AML-193 (cell line): ENCODE measurements around the gene HRK.

Experiments
- DNase-seq, 2 experiments: peaks; one replicate each; lab custom pipeline; 2025; lab: John Stamatoyannopoulos, UW

Gene HRK

DNA sequence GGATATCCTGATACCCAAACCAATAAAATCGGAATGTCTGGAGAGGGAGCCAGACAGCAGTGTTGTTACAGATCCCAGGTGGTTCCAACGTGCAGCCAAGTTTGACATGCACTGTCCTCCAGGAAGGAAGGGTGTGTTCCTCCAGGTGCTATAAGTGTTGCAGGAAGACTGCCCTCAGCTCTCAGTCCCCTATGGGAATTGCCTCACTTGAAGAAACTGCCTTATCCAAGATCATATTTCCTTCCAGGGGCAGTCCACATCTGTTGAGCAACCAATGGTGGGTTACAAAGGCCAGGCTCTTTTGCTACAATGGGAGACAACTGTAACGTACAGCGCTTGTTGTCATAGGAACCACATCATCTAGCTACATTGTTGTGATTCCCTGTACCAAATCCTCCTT, 16.2 kb upstream of the HRK start:
- DNase-seq = no peak

GRCh38 chr12:116896411-116896924, 15.2 kb upstream of the HRK start:
- no peak for DNase-seq

DNA sequence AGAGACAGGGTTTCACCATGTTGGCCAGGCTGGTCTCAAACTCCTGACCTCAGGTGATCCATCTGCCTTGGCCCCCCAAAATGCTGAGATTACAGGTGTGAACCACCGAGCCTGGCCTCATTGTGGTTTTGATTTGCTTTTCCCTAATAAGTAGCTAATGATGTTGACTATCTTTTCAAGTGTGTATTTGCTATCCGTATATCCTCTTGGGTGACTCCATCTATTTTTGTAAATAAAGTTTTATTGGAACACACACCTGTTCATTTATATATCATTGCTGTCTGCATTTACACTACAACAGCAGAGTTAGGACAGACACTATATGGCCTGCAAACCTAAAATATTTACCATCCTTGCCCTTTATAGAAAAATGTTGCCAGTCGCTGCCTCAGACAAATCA, 13.7 kb upstream of the HRK start:
- DNase-seq = no peak

- no peak for DNase-seq
These were observed 11.3 kb upstream of the HRK start for GRCh38 chr12:116892349-116893140.

DNA sequence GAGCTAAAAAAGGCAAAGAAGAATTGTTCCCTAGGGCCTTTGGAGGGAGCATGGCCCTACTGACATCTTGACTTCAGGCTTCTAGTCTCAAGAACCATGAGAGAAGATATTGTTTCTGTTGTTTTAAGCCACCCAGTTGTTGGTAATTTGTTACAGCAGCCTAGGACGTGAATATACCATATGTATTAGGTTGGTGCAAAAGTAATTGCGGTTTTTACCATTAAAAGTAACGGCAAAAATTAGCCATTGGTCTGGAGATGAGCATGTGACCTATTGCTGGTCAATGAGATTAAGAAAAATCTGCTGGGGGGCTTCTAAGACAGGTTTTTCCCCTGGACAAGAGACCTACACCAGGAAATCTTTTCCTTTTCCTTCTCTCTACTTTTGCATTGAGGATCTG, 9.8 kb upstream of the HRK start:
- DNase-seq = no peak

DNA sequence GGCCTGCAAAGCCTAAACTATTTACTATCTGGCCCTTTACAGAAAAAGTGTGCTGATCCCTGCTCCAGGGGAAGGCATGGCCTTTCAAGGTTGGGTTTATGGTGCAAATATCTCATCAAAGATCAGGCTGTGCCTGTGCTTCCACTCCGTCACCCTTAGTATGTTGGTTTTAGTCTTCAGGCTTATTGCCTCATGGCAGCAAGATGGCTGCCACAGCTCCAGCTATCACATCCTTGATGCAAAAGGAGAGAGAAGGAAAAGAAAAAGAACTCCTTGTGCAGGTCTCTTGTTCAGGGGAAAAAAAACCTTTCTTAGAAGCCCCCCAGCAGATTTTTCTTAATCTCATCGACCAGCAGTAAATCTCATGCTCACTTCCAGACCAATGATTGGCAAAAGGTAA, 9.1 kb upstream of the HRK start:
- DNase-seq = no peak

DNA sequence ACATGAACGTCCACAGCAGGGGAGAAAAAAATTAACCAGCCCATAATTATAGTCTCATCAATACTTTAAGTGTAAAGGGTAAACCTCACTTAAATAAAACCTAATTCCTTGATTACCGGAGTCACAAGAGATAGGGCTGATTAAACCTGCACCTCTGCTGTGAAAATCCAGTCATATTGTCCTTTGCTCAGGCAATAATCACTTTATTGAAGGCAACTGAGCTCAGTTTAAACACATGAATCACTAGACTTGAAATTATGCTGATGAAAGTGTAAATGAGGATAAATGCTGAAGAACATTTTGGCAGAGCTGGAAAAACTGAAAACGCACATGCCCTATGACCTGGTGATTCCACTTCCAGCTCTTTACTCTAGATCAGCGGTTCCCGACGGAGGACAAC, 6.7 kb upstream of the HRK start:
- no peak for DNase-seq

DNA sequence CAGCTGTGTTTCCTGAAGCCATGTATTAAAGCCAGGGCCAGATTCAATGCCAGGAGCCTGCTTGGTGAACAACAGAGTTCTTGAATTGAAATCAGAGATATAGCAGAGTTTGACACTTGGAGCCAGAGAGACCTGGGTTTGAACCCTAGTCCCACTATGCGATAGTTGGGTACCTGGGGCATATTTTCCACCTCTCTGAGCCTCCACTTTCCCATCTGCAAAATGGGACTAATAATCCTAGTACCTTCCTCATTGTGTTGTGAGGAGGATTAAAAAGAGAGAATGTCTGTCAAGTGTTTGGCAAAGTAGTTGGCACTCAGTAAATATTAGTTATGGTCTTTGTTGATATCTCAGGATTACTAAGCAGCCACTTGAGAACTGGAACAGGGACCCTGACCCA, 6.0 kb upstream of the HRK start:
- DNase-seq = no peak

- peak; percentile 43 to 52 for DNase-seq
These were observed 4.2 kb upstream of the HRK start for GRCh38 chr12:116885491-116885890.

DNA sequence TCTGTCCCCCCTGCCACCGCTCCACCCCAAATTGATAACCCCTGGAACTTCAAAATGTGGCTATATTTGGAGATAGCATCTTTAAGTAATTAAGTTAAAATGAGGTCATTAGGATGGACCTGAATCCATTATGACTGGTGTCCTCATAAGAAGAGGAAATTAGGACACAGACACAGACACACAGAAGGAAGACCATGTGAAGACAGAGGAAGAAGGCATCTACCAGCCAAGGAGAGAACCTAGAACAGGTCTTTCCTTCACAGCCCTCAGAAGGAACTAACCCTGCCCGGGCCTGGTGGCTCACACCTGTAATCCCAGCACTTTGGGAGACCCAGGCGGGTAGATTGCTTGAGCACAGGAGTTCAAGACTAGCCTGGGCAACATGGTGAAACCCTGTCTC, 3.6 kb upstream of the HRK start:
- peak; percentile 12 to 22 for DNase-seq

DNA sequence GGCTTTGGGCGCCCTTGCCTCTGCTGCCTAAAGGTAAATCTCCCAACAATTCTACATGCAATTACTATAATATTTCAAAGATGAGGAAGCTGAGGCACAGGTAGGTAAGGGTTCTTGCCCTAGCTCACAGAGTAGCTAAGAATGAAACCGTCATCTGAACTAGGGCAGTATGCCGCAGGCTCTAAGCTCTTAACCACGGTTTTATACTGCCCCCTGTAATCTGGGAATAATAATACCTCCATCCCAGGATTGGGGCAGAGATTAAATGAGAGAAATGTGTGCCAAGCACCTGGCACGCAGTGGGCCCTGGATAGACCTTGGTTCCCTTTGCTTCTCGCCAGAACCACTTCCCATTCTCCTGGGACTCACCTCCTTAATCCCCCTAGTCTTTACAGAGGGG, 1.5 kb upstream of the HRK start:
- no peak for DNase-seq

GRCh38 chr12:116881877-116882507, 751 bp upstream of the HRK start:
- DNase-seq = no peak

- no peak for DNase-seq
These were observed 370 bp downstream of the HRK start for GRCh38 chr12:116880817-116881324.

- no peak for DNase-seq
These were observed 926 bp downstream of the HRK start for GRCh38 chr12:116880213-116880816.

GRCh38 chr12:116879509-116880212, 1.6 kb downstream of the HRK start:
- DNase-seq = no peak

DNA sequence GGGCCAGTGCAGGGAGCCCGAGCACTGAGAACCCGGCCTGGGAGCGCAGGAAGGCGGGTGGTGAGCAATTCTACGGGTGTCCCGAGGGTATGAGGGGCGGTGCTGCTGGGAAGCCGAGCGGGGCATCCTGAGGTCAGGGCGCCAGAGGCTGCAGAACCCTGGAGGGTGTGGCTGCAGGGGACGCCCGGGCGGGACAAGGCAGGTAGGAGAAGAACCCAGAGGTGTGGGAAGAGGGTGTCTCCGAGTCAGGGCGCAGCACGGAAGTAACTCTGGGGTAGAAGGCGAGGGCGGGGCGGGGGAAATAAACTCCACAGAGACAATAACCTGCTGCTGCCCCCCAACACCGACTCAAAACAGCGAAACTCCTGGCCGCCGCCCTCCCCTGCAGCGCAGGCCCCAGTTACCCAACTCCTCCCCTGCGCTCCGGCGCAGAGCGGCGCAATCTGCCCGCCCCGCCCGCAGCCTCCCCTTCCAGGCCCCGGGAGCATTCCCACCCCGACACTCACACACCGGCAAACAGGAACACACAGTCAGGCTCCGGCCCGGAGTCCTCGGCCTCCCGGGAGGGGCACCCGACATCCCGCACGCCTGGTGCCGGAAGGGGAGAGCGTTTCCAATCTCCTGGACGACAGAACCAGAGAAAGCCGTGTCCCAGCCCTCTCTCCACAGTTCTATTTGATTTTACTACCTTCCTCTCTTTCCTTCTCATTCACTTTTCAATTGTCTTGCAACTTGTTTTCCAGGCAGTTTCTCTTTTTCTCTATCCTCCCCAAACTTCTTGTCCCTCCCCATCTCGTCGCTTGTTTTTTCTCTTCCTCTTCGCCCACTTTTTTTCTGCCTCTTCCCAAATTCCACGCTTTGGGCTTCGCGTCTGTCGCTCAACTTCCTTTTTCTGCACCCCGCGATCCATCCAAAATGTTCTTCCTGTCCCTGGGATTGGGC, 2.4 kb downstream of the HRK start:
- no peak for DNase-seq

DNA sequence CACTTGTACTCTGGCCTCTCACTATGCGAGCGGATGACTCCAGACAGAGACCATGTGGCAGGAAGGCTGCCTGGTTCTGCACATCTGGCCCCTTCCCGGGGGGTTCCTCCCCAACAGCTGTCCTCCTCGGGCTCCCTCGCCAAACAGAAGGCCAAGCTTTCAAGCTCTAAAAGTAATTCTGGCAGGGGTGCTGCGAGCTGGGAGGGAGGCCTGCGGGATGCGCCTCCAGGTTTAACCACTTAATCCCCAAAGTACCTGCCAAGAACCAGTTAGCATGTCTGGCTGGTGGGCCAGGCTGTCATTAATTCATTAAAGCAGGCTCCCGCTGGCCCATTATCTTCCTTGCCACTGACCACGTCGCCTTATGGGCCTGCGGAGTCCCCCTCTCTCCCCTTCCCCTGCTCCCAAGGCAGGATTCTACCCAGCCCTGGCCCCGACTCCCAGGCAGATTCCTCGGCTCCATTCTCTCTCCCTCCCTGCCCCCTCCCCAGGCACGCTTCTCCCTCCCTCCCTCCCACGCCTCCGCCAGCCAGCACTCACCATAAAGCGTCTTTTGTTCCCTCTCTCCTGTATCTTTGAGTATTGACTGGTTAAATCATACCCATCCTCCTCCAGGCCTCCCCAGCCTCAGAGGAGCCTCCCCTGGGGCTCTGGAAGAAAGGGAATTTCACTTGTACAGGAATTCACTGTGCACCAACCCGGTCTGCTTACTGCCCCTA, 4.9 kb downstream of the HRK start:
- no peak for DNase-seq

GRCh38 chr12:116874324-116874995, 6.8 kb downstream of the HRK start:
- DNase-seq = no peak

GRCh38 chr12:116870306-116870705, 10.9 kb downstream of the HRK start:
- no peak for DNase-seq

- no peak for DNase-seq
These were observed 13.7 kb downstream of the HRK start for GRCh38 chr12:116867523-116867922.
